B cell (primary cell): ENCODE measurements around the gene INF2. TPM values are rescaled to one million over a fixed set of nuclear protein-coding genes. Genes with fewer than 3 reads are reported as not detected.

Experiments used
- ATAC-seq: fragments of 200-7000 bp; cut with Tn5 transposase; one replicate; pipeline ENCODE4 v1.10.0; 2021; ENCODE audit warnings: low read depth, mild to moderate bottlenecking, moderate number of reproducible peaks, moderate library complexity
- CTCF ChIA-PET: fragments of 350-600 bp; sonication (Branson Sonifier 250); formaldehyde crosslinking; loops from one replicate; lab custom pipeline; 2021; ENCODE audit warnings: antibody characterized with exemption, inconsistent platforms; lab: Charles Lee
- POLR2A ChIA-PET: fragments of 350-600 bp; sonication (Branson Sonifier 250); formaldehyde crosslinking; loops from one replicate; lab custom pipeline; 2021; ENCODE audit warnings: antibody characterized with exemption; lab: Charles Lee
- DNase-seq: peaks from one replicate; pipeline ENCODE4 v3.0.0; 2013
- H2AFZ ChIP-seq: 2 replicates; pipeline ENCODE4 v1.6.1; 2012; ENCODE audit warnings: mild to moderate bottlenecking, low read depth, low read length; ENCODE audit not compliant: insufficient read depth, poor library complexity, severe bottlenecking
- H3K27ac ChIP-seq, 2 donors: 1 replicate in 1 of 2; 2 replicates in 1 of 2; pipeline ENCODE4 v1.5.1; 2012 to 2013; ENCODE audit warnings: low read length in 2 of 2, mild to moderate bottlenecking in 2 of 2, moderate library complexity in 1 of 2
- H3K27me3 ChIP-seq, 4 experiments: fragments of 200-600 bp in 1 of 4; sonication (generic) in 1 of 4; replicated peaks in 1 of 4; 1 replicate in 2 of 4; 2 replicates in 2 of 4; pipeline versions ENCODE4 v1.6.1 to v1.7.0; 2013 to 2016; ENCODE audit warnings: low read length in 3 of 4, mild to moderate bottlenecking in 2 of 4, mixed read lengths in 1 of 4, moderate library complexity in 1 of 4; ENCODE audit not compliant: insufficient read depth in 4 of 4, control insufficient read depth in 3 of 4; ENCODE audit errors: control extremely low read depth in 1 of 4
- H3K36me3 ChIP-seq, 2 experiments: replicated peaks in 1 of 2; 1 replicate in 1 of 2; 2 replicates in 1 of 2; pipeline versions ENCODE4 v1.6.1 to v1.7.1; 2013; ENCODE audit warnings: low read length in 1 of 2; ENCODE audit not compliant: insufficient read depth in 2 of 2, control insufficient read depth in 1 of 2; ENCODE audit errors: control extremely low read depth in 1 of 2, extremely low read depth in 1 of 2
- H3K4me1 ChIP-seq, 2 donors: fragments of 200-600 bp in 1 of 2; sonication (generic) in 1 of 2; 1 replicate in 1 of 2; 2 replicates in 1 of 2; pipeline versions ENCODE4 v1.5.1 to v1.6.1; 2013 to 2017; ENCODE audit warnings: low read length in 2 of 2; ENCODE audit not compliant: control insufficient read depth in 2 of 2, insufficient read depth in 2 of 2
- H3K4me2 ChIP-seq: replicated peaks from 2 replicates; pipeline ENCODE3; 2012; ENCODE audit warnings: mild to moderate bottlenecking, low read depth, low read length; ENCODE audit not compliant: poor library complexity, severe bottlenecking
- H3K4me3 ChIP-seq, 5 experiments: fragments of 200-600 bp in 1 of 5; sonication (generic) in 1 of 5; 1 replicate in 3 of 5; 2 replicates in 2 of 5; pipeline versions ENCODE4 v1.5.1 to v1.7.0; 2011 to 2016; ENCODE audit warnings: low read length in 4 of 5, mild to moderate bottlenecking in 4 of 5, low read depth in 2 of 5, control low read depth in 1 of 5, moderate library complexity in 1 of 5; ENCODE audit not compliant: insufficient read depth in 1 of 5; ENCODE audit errors: control extremely low read depth in 1 of 5, extremely low read depth in 1 of 5
- H3K79me2 ChIP-seq: fragments of 200-600 bp; sonication (generic); one replicate; pipeline ENCODE4 v1.6.0; 2016; ENCODE audit warnings: low read length; ENCODE audit not compliant: control insufficient read depth, insufficient read depth
- H3K9ac ChIP-seq: fragments of 200-600 bp; sonication (generic); 2 replicates; pipeline ENCODE4 v1.6.1; 2017; ENCODE audit warnings: mild to moderate bottlenecking, low read length, moderate library complexity
- H3K9me3 ChIP-seq, 3 donors: one replicate each; pipeline versions ENCODE4 v1.6.1 to v1.7.1; 2013; ENCODE audit warnings: low read length in 2 of 3; ENCODE audit not compliant: control insufficient read depth in 2 of 3, insufficient read depth in 1 of 3; ENCODE audit errors: control extremely low read depth in 1 of 3
- H4K20me1 ChIP-seq: 2 replicates; pipeline ENCODE4 v1.6.0; 2012; ENCODE audit warnings: mild to moderate bottlenecking, low read length; ENCODE audit not compliant: insufficient read depth, control insufficient read depth, poor library complexity, severe bottlenecking
- H3K27ac Mint-ChIP-seq: one replicate; pipeline ENCODE4 v1.8.0; 2021; ENCODE audit warnings: mixed read lengths
- H3K27me3 Mint-ChIP-seq: one replicate; pipeline ENCODE4 v1.8.0; 2021; ENCODE audit warnings: mixed read lengths
- H3K4me1 Mint-ChIP-seq: one replicate; pipeline ENCODE4 v1.8.0; 2021; ENCODE audit warnings: mixed read lengths
- H3K4me3 Mint-ChIP-seq: one replicate; pipeline ENCODE4 v1.8.0; 2021; ENCODE audit warnings: mixed read lengths
- H3K9me3 Mint-ChIP-seq: one replicate; pipeline ENCODE4 v1.8.0; 2022; ENCODE audit warnings: mixed read lengths; ENCODE audit not compliant: insufficient read depth
- CTCF ChIP-seq: fragments of 200-600 bp; IDR thresholded peaks from one replicate; pipeline ENCODE4 v1.8.0; 2022; ENCODE audit warnings: antibody characterized with exemption, mild to moderate bottlenecking
- EZH2 ChIP-seq: IDR thresholded peaks from 2 replicates; pipeline ENCODE4 v1.6.1; 2012; ENCODE audit warnings: borderline replicate concordance, low read depth, mild to moderate bottlenecking, moderate library complexity, low read length; ENCODE audit not compliant: insufficient read depth, poor library complexity, severe bottlenecking
- WGBS: methylation state at CpG from one replicate; pipeline ENCODE4 v1.1.5; 2013; ENCODE audit warnings: missing lambda C conversion rate; ENCODE audit not compliant: insufficient coverage; 5-methylcytosine and 5-hydroxymethylcytosine counted together
- intact Hi-C: fragments of 100-400 bp; cut with micrococcal nuclease; formaldehyde crosslinking; loops from one replicate; pipeline ENCODE4 v1.10.0; 2022
- polyA plus RNA-seq: library from polyadenylated mRNA; depleted of rRNA; stranded (reverse); fragments of >200 nt; gene quantifications from 2 replicates; pipeline ENCODE4 v1.2.3, GENCODE V29; 2012
- total RNA-seq, 2 donors: library from RNA; stranded (reverse); fragments of 120-200 nt in 1 of 2; gene quantifications; 1 replicate in 1 of 2; 2 replicates in 1 of 2; pipeline versions ENCODE4 v1.2.3 to v1.2.4, GENCODE V29; 2013 to 2022

Gene INF2
- total and polyA plus RNA-seq, 2 donors (not counting 1 experiment from before 2014, with no cell fraction given), result 90.2 to 100 TPM

GRCh38 chr14:104643306-104643705 lies 46.1 kb upstream of the INF2 start:
- POLR2A ChIA-PET, result interaction anchor here (1.1 kb wide), 1 partner anchor 68 kb away, joined by 3 read pairs; no protein-coding TSS in a partner anchor
- Histone ChIP-seq H3K27me3 (peaks cover 0 to 10% (median 0%) of the 10 kb centered on the region in 4 experiments), H3K79me2 (no peaks in the 10 kb centered on the region), H3K27ac (no peak overlapping the region), H4K20me1 (no peaks in the 10 kb centered on the region), H3K9me3 (peaks cover 0 to 12% (median 4%) of the 10 kb centered on the region in 3 donors), H3K4me3 (no peak overlapping the region), H3K4me1 (peaks cover 31 to 33% of the 10 kb centered on the region in 2 donors), H2AFZ (no peak overlapping the region), H3K4me2 (no peak overlapping the region), H3K36me3 (no peaks in the 10 kb centered on the region), H3K9ac (no peak overlapping the region)
- Mint-ChIP-seq H3K9me3 (no peaks in the 10 kb centered on the region), H3K4me3 (no peak overlapping the region), H3K27me3 (peaks cover 5% of the 10 kb centered on the region), H3K4me1 (peaks cover 22% of the 10 kb centered on the region), H3K27ac (no peak overlapping the region)
- no peak for DNase-seq
- intact Hi-C loops, result no loop called here
- CTCF ChIA-PET, result interaction anchor here (1.0 to 1.2 kb wide), 2 partner anchors 38 to 70 kb away, joined by 3 read pairs; no protein-coding TSS in a partner anchor
- TF ChIP-seq EZH2 (no peak), CTCF (no peak)
- no peak for ATAC-seq
- WGBS, result no CpG with 5 or more reads among the region's 8 CpGs

GRCh38 chr14:104644091-104644635 lies 45.3 kb upstream of the INF2 start:
- Histone ChIP-seq H3K27ac (no peak overlapping the region), H4K20me1 (no peaks in the 10 kb centered on the region), H3K27me3 (peaks cover 0 to 8% (median 0%) of the 10 kb centered on the region in 4 experiments), H2AFZ (no peak overlapping the region), H3K4me3 (no peak overlapping the region), H3K9me3 (peaks cover 0 to 12% (median 4%) of the 10 kb centered on the region in 3 donors), H3K79me2 (no peaks in the 10 kb centered on the region), H3K4me1 (peaks cover 34 to 35% of the 10 kb centered on the region in 2 donors), H3K9ac (no peak overlapping the region), H3K36me3 (no peaks in the 10 kb centered on the region), H3K4me2 (no peak overlapping the region)
- CTCF ChIA-PET, result no interaction called here
- Mint-ChIP-seq H3K4me1 (peaks cover 26% of the 10 kb centered on the region), H3K27me3 (no peaks in the 10 kb centered on the region), H3K27ac (no peak overlapping the region), H3K4me3 (no peak overlapping the region), H3K9me3 (no peaks in the 10 kb centered on the region)
- ATAC-seq (no peak), DNase-seq (no peak)
- WGBS, result over 99% methylated on average over 11 of the region's 12 CpGs
- intact Hi-C loops, result no loop called here
- POLR2A ChIA-PET, result no interaction called here
- TF ChIP-seq EZH2 (no peak), CTCF (no peak)
